Mesothelial cell of epicardium (in vitro differentiated cells): Measurements from ENCODE around the gene HMCN1. TPM values are rescaled to one million over a fixed set of nuclear protein-coding genes. Genes with fewer than 3 reads are reported as not detected.

Experiments used
- DNase-seq, 2 experiments: peaks; one replicate each; pipeline ENCODE4 v3.0.0; 2021; ENCODE audit warnings: low spot score in 2 of 2; ENCODE audit not compliant: unreplicated experiment in 2 of 2
- H3K27ac Mint-ChIP-seq: 2 replicates; pipeline ENCODE4 v1.8.0; 2021; ENCODE audit warnings: mixed read lengths
- H3K27me3 Mint-ChIP-seq: 2 replicates; pipeline ENCODE4 v1.8.0; 2021; ENCODE audit warnings: low read depth, mixed read lengths
- H3K36me3 Mint-ChIP-seq: 2 replicates; pipeline ENCODE4 v1.8.0; 2021; ENCODE audit warnings: mixed read lengths
- H3K4me1 Mint-ChIP-seq: 2 replicates; pipeline ENCODE4 v1.8.0; 2021; ENCODE audit warnings: mixed read lengths
- H3K4me3 Mint-ChIP-seq: 2 replicates; pipeline ENCODE4 v1.8.0; 2021; ENCODE audit warnings: mild to moderate bottlenecking, moderate library complexity, mixed read lengths
- H3K9me3 Mint-ChIP-seq: 2 replicates; pipeline ENCODE4 v1.8.0; 2021; ENCODE audit warnings: mixed read lengths
- CTCF ChIP-seq: fragments of 200-600 bp; sonication (generic); IDR thresholded peaks from one replicate; pipeline ENCODE4 v1.5.0; 2021; ENCODE audit warnings: antibody characterized with exemption; ENCODE audit not compliant: unreplicated experiment
- total RNA-seq: library from RNA; stranded (reverse); gene quantifications from 3 replicates; pipeline ENCODE4 v1.2.1, GENCODE V29; 2021

Gene HMCN1
- total RNA-seq, 1 donor from 2014 or later, result 48.8 TPM

- Mint-ChIP-seq H3K4me1 (peaks cover 33% of the 10 kb centered on the region), H3K9me3 (peaks cover 6% of the 10 kb centered on the region), H3K36me3 (no peaks in the 10 kb centered on the region), H3K27ac (peak overlapping the region; percentile 3), H3K27me3 (no peaks in the 10 kb centered on the region), H3K4me3 (no peak overlapping the region)
- no peak for DNase-seq
- no peak for TF ChIP-seq CTCF
Observed at GRCh38 chr1:185907246-185907645, 173.1 kb downstream of the HMCN1 start.

- TF ChIP-seq CTCF, result no peak
- Mint-ChIP-seq H3K36me3 (no peaks in the 10 kb centered on the region), H3K4me1 (peaks cover 50% of the 10 kb centered on the region), H3K9me3 (no peaks in the 10 kb centered on the region), H3K4me3 (no peak overlapping the region), H3K27ac (no peak overlapping the region), H3K27me3 (no peaks in the 10 kb centered on the region)
- no peak for DNase-seq
Observed at GRCh38 chr1:185911978-185912377, 177.8 kb downstream of the HMCN1 start.

GRCh38 chr1:185912504-185912903 lies 178.3 kb downstream of the HMCN1 start:
- H3K36me3 Mint-ChIP-seq, result no peaks in the 10 kb centered on the region
- H3K9me3 Mint-ChIP-seq, result no peaks in the 10 kb centered on the region
- H3K4me1 Mint-ChIP-seq, result peaks cover 45% of the 10 kb centered on the region
- no peak overlapping the region for H3K27ac Mint-ChIP-seq
- no peaks in the 10 kb centered on the region for H3K27me3 Mint-ChIP-seq
- no peak for TF ChIP-seq CTCF
- no peak for DNase-seq
- no peak overlapping the region for H3K4me3 Mint-ChIP-seq

- H3K9me3 Mint-ChIP-seq, result no peaks in the 10 kb centered on the region
- H3K27ac Mint-ChIP-seq, result no peak overlapping the region
- no peaks in the 10 kb centered on the region for H3K27me3 Mint-ChIP-seq
- peaks cover 35% of the 10 kb centered on the region for H3K4me1 Mint-ChIP-seq
- H3K4me3 Mint-ChIP-seq, result no peak overlapping the region
- no peak for DNase-seq
- peaks cover 2% of the 10 kb centered on the region for H3K36me3 Mint-ChIP-seq
- TF ChIP-seq CTCF, result no peak
Observed at GRCh38 chr1:185914089-185914488, 179.9 kb downstream of the HMCN1 start.

- no peaks in the 10 kb centered on the region for H3K9me3 Mint-ChIP-seq
- no peaks in the 10 kb centered on the region for H3K27me3 Mint-ChIP-seq
- H3K4me1 Mint-ChIP-seq, result peaks cover 27% of the 10 kb centered on the region
- no peak for TF ChIP-seq CTCF
- H3K27ac Mint-ChIP-seq, result no peak overlapping the region
- peaks cover 2% of the 10 kb centered on the region for H3K36me3 Mint-ChIP-seq
- H3K4me3 Mint-ChIP-seq, result no peak overlapping the region
- DNase-seq, result no peak
Observed at GRCh38 chr1:185916861-185917260, 182.7 kb downstream of the HMCN1 start.

- H3K4me3 Mint-ChIP-seq, result no peak overlapping the region
- peak; percentile 18 to 42 for DNase-seq
- no peaks in the 10 kb centered on the region for H3K27me3 Mint-ChIP-seq
- H3K4me1 Mint-ChIP-seq, result peaks cover 20% of the 10 kb centered on the region
- H3K9me3 Mint-ChIP-seq, result no peaks in the 10 kb centered on the region
- H3K36me3 Mint-ChIP-seq, result peaks cover 2% of the 10 kb centered on the region
- no peak for TF ChIP-seq CTCF
- H3K27ac Mint-ChIP-seq, result no peak overlapping the region
Observed at GRCh38 chr1:185917646-185918045, 183.5 kb downstream of the HMCN1 start.
